HFFc6 (cell line): Measurements from ENCODE around the gene MYOG. TPM values are rescaled to one million over a fixed set of nuclear protein-coding genes. Genes with fewer than 3 reads are reported as not detected.

ENCODE experiments used
- DNase-seq: peaks from one replicate; pipeline ENCODE4 v3.0.0-alpha.2; 2018
- H3K27ac Mint-ChIP-seq: 2 replicates; pipeline ENCODE4 v1.8.0; 2020; ENCODE audit warnings: mild to moderate bottlenecking, mixed read lengths
- H3K27me3 Mint-ChIP-seq: 2 replicates; pipeline ENCODE4 v1.8.0; 2021; ENCODE audit warnings: mild to moderate bottlenecking, moderate library complexity, mixed read lengths; ENCODE audit not compliant: insufficient read depth
- H3K36me3 Mint-ChIP-seq: 2 replicates; pipeline ENCODE4 v1.8.0; 2021; ENCODE audit warnings: low read depth, mixed read lengths
- H3K4me1 Mint-ChIP-seq: 2 replicates; pipeline ENCODE4 v1.8.0; 2020; ENCODE audit warnings: low read depth, mixed read lengths
- H3K4me3 Mint-ChIP-seq: 2 replicates; pipeline ENCODE4 v1.8.0; 2020; ENCODE audit warnings: mild to moderate bottlenecking, moderate library complexity, mixed read lengths
- H3K9me3 Mint-ChIP-seq: 2 replicates; pipeline ENCODE4 v1.8.0; 2020; ENCODE audit warnings: mild to moderate bottlenecking, mixed read lengths
- total RNA-seq, 6 experiments: library from RNA; stranded (reverse); fragmentation: NEBNext Ultra II Directional; extraction: Animal tissue kit (Norgen Biotek cat#: 25700); gene quantifications; 2 replicates in 1 of 6; 3 replicates in 5 of 6; pipeline ENCODE4 v1.2.3, GENCODE V29; 2021
- TF ChIP-seq, protein P1 (sequence below): fragments of 200-600 bp; sonication (generic); IDR thresholded peaks from 2 replicates; pipeline ENCODE4 v1.5.0; 2021; ENCODE audit warnings: antibody characterized with exemption, mild to moderate bottlenecking

The MYOG gene
- total RNA-seq, 6 experiments from 2014 or later, result not detected

- Mint-ChIP-seq H3K4me1 (peaks cover 34% of the 10 kb centered on the region), H3K27me3 (peaks cover 26% of the 10 kb centered on the region), H3K27ac (no peak overlapping the region), H3K36me3 (no peaks in the 10 kb centered on the region), H3K9me3 (no peaks in the 10 kb centered on the region), H3K4me3 (peak overlapping the region; percentile 80; the same call in 1 of the 2 replicates)
- TF ChIP-seq, protein P1, sequence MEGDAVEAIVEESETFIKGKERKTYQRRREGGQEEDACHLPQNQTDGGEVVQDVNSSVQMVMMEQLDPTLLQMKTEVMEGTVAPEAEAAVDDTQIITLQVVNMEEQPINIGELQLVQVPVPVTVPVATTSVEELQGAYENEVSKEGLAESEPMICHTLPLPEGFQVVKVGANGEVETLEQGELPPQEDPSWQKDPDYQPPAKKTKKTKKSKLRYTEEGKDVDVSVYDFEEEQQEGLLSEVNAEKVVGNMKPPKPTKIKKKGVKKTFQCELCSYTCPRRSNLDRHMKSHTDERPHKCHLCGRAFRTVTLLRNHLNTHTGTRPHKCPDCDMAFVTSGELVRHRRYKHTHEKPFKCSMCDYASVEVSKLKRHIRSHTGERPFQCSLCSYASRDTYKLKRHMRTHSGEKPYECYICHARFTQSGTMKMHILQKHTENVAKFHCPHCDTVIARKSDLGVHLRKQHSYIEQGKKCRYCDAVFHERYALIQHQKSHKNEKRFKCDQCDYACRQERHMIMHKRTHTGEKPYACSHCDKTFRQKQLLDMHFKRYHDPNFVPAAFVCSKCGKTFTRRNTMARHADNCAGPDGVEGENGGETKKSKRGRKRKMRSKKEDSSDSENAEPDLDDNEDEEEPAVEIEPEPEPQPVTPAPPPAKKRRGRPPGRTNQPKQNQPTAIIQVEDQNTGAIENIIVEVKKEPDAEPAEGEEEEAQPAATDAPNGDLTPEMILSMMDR, result peak; percentile 73
- DNase-seq, result peak; percentile 17
Observed at GRCh38 chr1:203126151-203126865, 40.5 kb upstream of the MYOG start.

- H3K27me3 Mint-ChIP-seq, result peaks cover 28% of the 10 kb centered on the region
- H3K27ac Mint-ChIP-seq, result no peak overlapping the region
- DNase-seq, result no peak
- H3K36me3 Mint-ChIP-seq, result no peaks in the 10 kb centered on the region
- no peak overlapping the region for H3K4me3 Mint-ChIP-seq
- H3K9me3 Mint-ChIP-seq, result no peaks in the 10 kb centered on the region
- TF ChIP-seq, protein P1, result no peak
- H3K4me1 Mint-ChIP-seq, result peaks cover 34% of the 10 kb centered on the region
Observed at GRCh38 chr1:203124546-203125317, 38.9 kb upstream of the MYOG start.

DNA sequence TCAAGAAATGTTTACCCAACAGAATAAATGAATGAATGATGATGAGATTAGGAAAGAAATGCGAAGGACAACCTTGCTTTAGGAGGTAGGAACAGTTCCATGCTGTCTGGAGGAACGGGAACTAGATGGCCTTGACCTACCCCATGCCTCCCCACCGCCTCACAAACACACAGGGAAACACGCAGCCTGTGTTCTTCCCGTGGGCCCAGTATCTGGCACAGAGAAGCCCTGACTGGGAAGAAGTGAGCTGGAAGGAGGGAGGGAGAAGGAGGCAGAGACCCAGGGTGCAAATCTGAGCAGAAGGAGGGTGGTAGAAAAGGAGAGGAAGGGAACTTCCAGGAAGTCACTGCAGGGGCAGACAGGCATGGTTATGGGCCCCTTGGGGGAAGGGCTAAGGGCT, 38.2 kb upstream of the MYOG start:
- DNase-seq, result no peak
- Mint-ChIP-seq H3K27me3 (peaks cover 27% of the 10 kb centered on the region), H3K4me3 (no peak overlapping the region)

GRCh38 chr1:203122159-203122558, 36.3 kb upstream of the MYOG start:
- Mint-ChIP-seq H3K4me1 (peaks cover 26% of the 10 kb centered on the region), H3K27ac (no peak overlapping the region), H3K27me3 (peaks cover 36% of the 10 kb centered on the region), H3K4me3 (no peak overlapping the region), H3K36me3 (no peaks in the 10 kb centered on the region), H3K9me3 (no peaks in the 10 kb centered on the region)
- TF ChIP-seq, protein P1, result no peak
- DNase-seq, result no peak

More for the DNA sequence above, 38.2 kb upstream of the MYOG start:
- Mint-ChIP-seq H3K36me3 (no peaks in the 10 kb centered on the region), H3K27ac (no peak overlapping the region), H3K9me3 (no peaks in the 10 kb centered on the region), H3K4me1 (peaks cover 34% of the 10 kb centered on the region)
- TF ChIP-seq, protein P1, result no peak

GRCh38 chr1:203121186-203122015, 35.6 kb upstream of the MYOG start:
- Mint-ChIP-seq H3K9me3 (no peaks in the 10 kb centered on the region), H3K27me3 (peaks cover 41% of the 10 kb centered on the region), H3K4me3 (no peak overlapping the region), H3K27ac (no peak overlapping the region), H3K36me3 (no peaks in the 10 kb centered on the region), H3K4me1 (peaks cover 19% of the 10 kb centered on the region)
- DNase-seq, result no peak
- TF ChIP-seq, protein P1, result no peak
